Thoracic aorta (tissue), 2 donors: ENCODE data around the gene PTPN4. TPM values are rescaled to one million over a fixed set of nuclear protein-coding genes. Genes with fewer than 3 reads are reported as not detected.

ENCODE experiments used
- ATAC-seq: fragments of 150-250 bp; one replicate; pipeline ENCODE4 v1.8.0; 2017; ENCODE audit warnings: low read depth; ENCODE audit not compliant: insufficient number of reproducible peaks, low FRiP score
- DNase-seq: peaks from one replicate; pipeline ENCODE4 v3.0.0-alpha.2; 2020; ENCODE audit warnings: low spot score
- H3K27ac ChIP-seq, 2 donors: fragments of 200-600 bp; sonication (generic); 1 replicate in 1 of 2; 2 replicates in 1 of 2; pipeline ENCODE4 v1.5.1; 2016; ENCODE audit warnings: mild to moderate bottlenecking in 2 of 2, moderate library complexity in 2 of 2
- H3K27me3 ChIP-seq: fragments of 200-600 bp; sonication (generic); replicated peaks from 2 replicates; pipeline ENCODE4 v1.6.0; 2016; ENCODE audit warnings: mild to moderate bottlenecking; ENCODE audit not compliant: insufficient read depth
- H3K36me3 ChIP-seq: fragments of 200-600 bp; sonication (generic); one replicate; pipeline ENCODE4 v1.5.1; 2016
- H3K4me1 ChIP-seq, 2 donors: fragments of 200-600 bp; sonication (generic); 1 replicate in 1 of 2; 2 replicates in 1 of 2; pipeline versions ENCODE4 v1.5.1 to v1.6.0; 2016; ENCODE audit warnings: low read depth in 2 of 2, mild to moderate bottlenecking in 1 of 2; ENCODE audit not compliant: control insufficient read depth in 1 of 2
- H3K4me3 ChIP-seq: fragments of 200-600 bp; sonication (generic); 2 replicates; pipeline ENCODE4 v1.5.1; 2016; ENCODE audit warnings: mild to moderate bottlenecking
- H3K9me3 ChIP-seq: fragments of 200-600 bp; sonication (generic); 2 replicates; pipeline ENCODE4 v1.5.1; 2016
- total RNA-seq, 2 donors: library from RNA; depleted of rRNA; stranded (reverse); fragments of >200 nt; gene quantifications; one replicate each; pipeline versions ENCODE4 v1.1.0 to v1.2.3, GENCODE V29; 2016
- TF ChIP-seq, protein P1 (sequence below): fragments of 200-600 bp; sonication (generic); IDR thresholded peaks from one replicate; pipeline ENCODE4 v1.5.1; 2019; ENCODE audit warnings: antibody characterized with exemption

PTPN4 gene
- total RNA-seq, 2 donors from 2014 or later = 18.5 to 43.3 TPM

DNA sequence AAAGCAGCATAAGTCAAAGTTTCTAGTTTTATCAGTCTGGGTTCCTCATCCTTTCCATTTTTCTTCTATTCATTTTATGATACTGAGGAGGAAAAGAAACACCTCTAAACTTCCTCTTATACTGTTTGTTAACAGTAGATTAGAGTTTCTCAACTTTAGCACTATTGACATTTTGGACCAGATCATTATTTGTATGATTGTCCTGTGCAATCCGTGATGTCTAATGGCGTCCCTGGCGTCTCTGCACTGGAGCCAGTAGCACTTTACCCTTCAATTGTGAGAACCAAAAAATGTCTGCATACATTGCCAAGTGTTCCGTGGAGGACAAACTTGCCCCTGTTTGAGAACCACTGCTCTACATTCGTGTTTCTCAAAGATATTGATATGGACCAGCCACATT is 25.2 kb downstream of the PTPN4 start:
- Histone ChIP-seq H3K4me3 (no peak overlapping the region), H3K4me1 (no peaks in the 10 kb centered on the region), H3K27ac (no peak overlapping the region), H3K27me3 (no peaks in the 10 kb centered on the region), H3K9me3 (peaks cover 10% of the 10 kb centered on the region), H3K36me3 (no peaks in the 10 kb centered on the region)
- TF ChIP-seq, protein P1, sequence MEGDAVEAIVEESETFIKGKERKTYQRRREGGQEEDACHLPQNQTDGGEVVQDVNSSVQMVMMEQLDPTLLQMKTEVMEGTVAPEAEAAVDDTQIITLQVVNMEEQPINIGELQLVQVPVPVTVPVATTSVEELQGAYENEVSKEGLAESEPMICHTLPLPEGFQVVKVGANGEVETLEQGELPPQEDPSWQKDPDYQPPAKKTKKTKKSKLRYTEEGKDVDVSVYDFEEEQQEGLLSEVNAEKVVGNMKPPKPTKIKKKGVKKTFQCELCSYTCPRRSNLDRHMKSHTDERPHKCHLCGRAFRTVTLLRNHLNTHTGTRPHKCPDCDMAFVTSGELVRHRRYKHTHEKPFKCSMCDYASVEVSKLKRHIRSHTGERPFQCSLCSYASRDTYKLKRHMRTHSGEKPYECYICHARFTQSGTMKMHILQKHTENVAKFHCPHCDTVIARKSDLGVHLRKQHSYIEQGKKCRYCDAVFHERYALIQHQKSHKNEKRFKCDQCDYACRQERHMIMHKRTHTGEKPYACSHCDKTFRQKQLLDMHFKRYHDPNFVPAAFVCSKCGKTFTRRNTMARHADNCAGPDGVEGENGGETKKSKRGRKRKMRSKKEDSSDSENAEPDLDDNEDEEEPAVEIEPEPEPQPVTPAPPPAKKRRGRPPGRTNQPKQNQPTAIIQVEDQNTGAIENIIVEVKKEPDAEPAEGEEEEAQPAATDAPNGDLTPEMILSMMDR = no peak
- DNase-seq (no peak), ATAC-seq (no peak)

DNA sequence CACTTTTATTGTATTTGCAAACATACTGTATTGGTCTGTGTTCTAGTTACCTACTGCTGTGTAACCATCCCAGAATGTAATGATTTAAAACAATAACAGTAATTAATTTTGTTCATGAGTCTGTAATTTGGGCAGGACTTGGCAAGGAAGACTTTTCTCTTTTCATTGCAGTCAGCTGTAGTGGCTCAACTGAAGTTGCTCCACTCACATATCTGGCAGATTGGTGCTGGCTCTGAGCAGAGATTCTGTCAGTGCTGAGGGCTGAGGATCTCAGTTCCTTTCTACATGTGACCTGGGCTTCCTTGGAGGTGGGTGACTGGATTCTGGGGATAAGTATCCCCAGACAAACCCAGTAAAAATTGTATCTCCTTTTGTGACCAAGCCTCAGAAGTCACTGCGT is 26.6 kb downstream of the PTPN4 start:
- no peaks in the 10 kb centered on the region for H3K4me1 ChIP-seq
- no peak overlapping the region for H3K27ac ChIP-seq
- TF ChIP-seq, protein P1 = no peak
- H3K36me3 ChIP-seq = no peaks in the 10 kb centered on the region
- DNase-seq (no peak), ATAC-seq (no peak)
- H3K4me3 ChIP-seq = no peak overlapping the region
- no peaks in the 10 kb centered on the region for H3K27me3 ChIP-seq
- H3K9me3 ChIP-seq = peaks cover 17% of the 10 kb centered on the region

DNA sequence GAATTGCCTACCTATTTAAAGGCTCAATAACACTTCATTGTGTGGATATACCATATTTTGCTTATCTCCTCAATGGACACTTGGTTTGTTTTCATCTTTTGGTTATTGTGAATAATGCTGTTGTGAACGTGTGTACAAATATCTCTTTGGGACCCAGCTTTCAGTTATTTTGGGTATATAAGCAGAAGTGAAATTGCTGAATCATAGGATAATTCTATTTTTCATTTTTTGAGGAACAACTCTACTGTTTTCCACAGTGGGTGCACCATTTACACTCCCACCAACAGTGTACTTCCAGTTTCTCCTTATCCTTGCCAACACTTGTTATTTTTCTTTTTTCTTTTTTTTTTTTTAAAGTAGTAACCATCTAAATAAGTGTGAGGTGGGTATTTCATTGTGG is 29.0 kb downstream of the PTPN4 start:
- TF ChIP-seq, protein P1 = no peak
- Histone ChIP-seq H3K27ac (no peak overlapping the region), H3K4me3 (no peak overlapping the region), H3K4me1 (no peaks in the 10 kb centered on the region), H3K27me3 (no peaks in the 10 kb centered on the region), H3K9me3 (peaks cover 17% of the 10 kb centered on the region), H3K36me3 (no peaks in the 10 kb centered on the region)
- no peak for DNase-seq
- no peak for ATAC-seq

DNA sequence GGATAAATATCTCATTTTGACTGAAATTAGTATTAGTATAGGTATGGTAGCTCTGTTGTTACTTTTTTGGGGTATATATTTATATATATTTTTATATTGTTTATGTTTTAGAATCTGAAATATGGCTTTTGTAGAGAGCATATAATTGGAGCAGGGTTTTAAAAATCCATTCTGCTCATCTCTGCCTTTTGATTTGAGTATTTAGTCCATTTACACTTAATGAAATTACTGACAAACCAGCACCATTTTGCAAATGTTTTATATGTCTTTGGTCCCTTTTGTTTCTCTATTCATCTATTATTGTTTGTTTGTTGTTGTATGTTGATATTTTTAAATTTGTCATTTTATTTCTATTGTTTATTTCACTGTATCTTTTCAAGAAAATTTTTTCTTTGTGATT is 30.7 kb downstream of the PTPN4 start:
- DNase-seq (no peak), ATAC-seq (no peak)
- TF ChIP-seq, protein P1 = no peak
- Histone ChIP-seq H3K4me1 (no peaks in the 10 kb centered on the region), H3K9me3 (peaks cover 17% of the 10 kb centered on the region), H3K36me3 (no peaks in the 10 kb centered on the region), H3K27me3 (no peaks in the 10 kb centered on the region), H3K27ac (no peak overlapping the region), H3K4me3 (no peak overlapping the region)

DNA sequence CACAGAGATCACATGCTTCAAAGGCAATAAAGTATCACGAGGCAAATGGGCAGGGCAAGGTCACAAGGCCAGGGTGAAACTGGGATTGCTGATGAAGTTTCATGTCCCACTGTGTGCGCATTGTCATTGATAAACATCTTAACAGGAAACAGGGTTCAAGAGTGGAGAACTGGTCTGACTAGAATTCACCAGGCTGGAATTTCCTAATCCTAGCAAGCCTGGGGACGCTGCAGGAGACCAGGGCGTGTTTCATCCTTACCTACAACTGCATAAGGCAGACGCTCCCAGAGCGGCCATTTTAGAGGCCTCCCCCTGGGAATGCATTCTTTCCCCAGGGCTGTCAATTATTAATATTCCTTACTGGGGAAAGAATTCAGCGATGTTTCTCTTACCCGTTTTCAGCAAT is 33.2 kb downstream of the PTPN4 start:
- no peak overlapping the region for H3K4me3 ChIP-seq
- no peaks in the 10 kb centered on the region for H3K4me1 ChIP-seq
- TF ChIP-seq, protein P1 = no peak
- ATAC-seq = no peak
- no peaks in the 10 kb centered on the region for H3K36me3 ChIP-seq
- H3K27me3 ChIP-seq = no peaks in the 10 kb centered on the region
- H3K9me3 ChIP-seq = peaks cover 17% of the 10 kb centered on the region
- no peak overlapping the region for H3K27ac ChIP-seq
- no peak for DNase-seq
